ENCODE measurements around the gene ABI3. TPM values are rescaled to one million over a fixed set of nuclear protein-coding genes. Genes with fewer than 3 reads are reported as not detected.
A peak's percentile ranks its signal among the peaks of the same experiment; 100 is the strongest.

The ABI3 gene
- total RNA-seq, 2 experiments from 2014 or later, result 86.4 to 86.7 TPM

GRCh38 chr17:49187301-49187700 is 23.2 kb upstream of the ABI3 start:
- peaks cover 16% of the 10 kb centered on the region for H3K9me3 Mint-ChIP-seq
- H3K4me1 Mint-ChIP-seq, result peaks cover 13% of the 10 kb centered on the region

GRCh38 chr17:49190932-49191331 is 19.6 kb upstream of the ABI3 start:
- H3K4me3 Mint-ChIP-seq, result peak overlapping the region; percentile 60
- peaks cover 4% of the 10 kb centered on the region for H3K36me3 Mint-ChIP-seq
- peaks cover 1% of the 10 kb centered on the region for H3K27me3 Mint-ChIP-seq
- H3K9me3 Mint-ChIP-seq, result peaks cover 4% of the 10 kb centered on the region
- no peak for ATAC-seq (ENCODE audit: low read depth)
- POLR2A ChIA-PET, result interaction anchor here (1.5 to 6.1 kb wide), 7 partner anchors 16 to 35 kb away, joined by 4 to 120 read pairs (median 28); partner anchors contain the start of genes ABI3 and GNGT2
- peaks cover 29% of the 10 kb centered on the region for H3K4me1 Mint-ChIP-seq
- H3K27ac Mint-ChIP-seq, result peak overlapping the region; percentile 42
- DNase-seq, result no peak

More at GRCh38 chr17:49187301-49187700, 23.2 kb upstream of the ABI3 start:
- Mint-ChIP-seq H3K27me3 (peaks cover 4% of the 10 kb centered on the region), H3K4me3 (no peak overlapping the region), H3K36me3 (peaks cover 15% of the 10 kb centered on the region), H3K27ac (no peak overlapping the region)
- POLR2A ChIA-PET, result no interaction called here
- DNase-seq, result no peak
- no peak for ATAC-seq (ENCODE audit: low read depth)

- Mint-ChIP-seq H3K4me3 (peak overlapping the region; percentile 91), H3K27ac (peak overlapping the region; percentile 100), H3K27me3 (peaks cover 1% of the 10 kb centered on the region), H3K4me1 (peaks cover 31% of the 10 kb centered on the region), H3K36me3 (no peaks in the 10 kb centered on the region), H3K9me3 (no peaks in the 10 kb centered on the region)
- POLR2A ChIA-PET, result interaction anchor here (0.8 to 6.1 kb wide), 9 partner anchors 11 to 37 kb away, joined by 3 to 120 read pairs (median 7); partner anchors contain the start of genes ABI3 and GNGT2
- peak; percentile 3 for ATAC-seq (ENCODE audit: low read depth)
- DNase-seq, result no peak
These were observed 19.0 kb upstream of the ABI3 start for GRCh38 chr17:49191409-49191916.

GRCh38 chr17:49191917-49192741 is 18.4 kb upstream of the ABI3 start:
- Mint-ChIP-seq H3K9me3 (no peaks in the 10 kb centered on the region), H3K4me1 (peaks cover 34% of the 10 kb centered on the region), H3K27me3 (peaks cover 1% of the 10 kb centered on the region), H3K36me3 (no peaks in the 10 kb centered on the region), H3K4me3 (peak overlapping the region; percentile 91), H3K27ac (peak overlapping the region; percentile 100)
- ATAC-seq (ENCODE audit: low read depth) (peak; percentile 50), DNase-seq (peak; percentile 96)
- POLR2A ChIA-PET, result interaction anchor here (0.6 to 6.1 kb wide), 14 partner anchors 10 to 1245 kb away, joined by 3 to 120 read pairs (median 6); partner anchors contain the start of genes ABI3, GNGT2 and UBE2Z

GRCh38 chr17:49193513-49194296 is 16.8 kb upstream of the ABI3 start:
- POLR2A ChIA-PET, result interaction anchor here (0.7 to 6.1 kb wide), 8 partner anchors 11 to 37 kb away, joined by 4 to 120 read pairs (median 18); partner anchors contain the start of genes ABI3, GNGT2 and PHOSPHO1
- Mint-ChIP-seq H3K9me3 (no peaks in the 10 kb centered on the region), H3K27me3 (peaks cover 1% of the 10 kb centered on the region), H3K27ac (peak overlapping the region; percentile 100), H3K36me3 (no peaks in the 10 kb centered on the region), H3K4me3 (peak overlapping the region; percentile 91), H3K4me1 (peaks cover 34% of the 10 kb centered on the region)
- ATAC-seq (ENCODE audit: low read depth) (no peak), DNase-seq (no peak)

- no peaks in the 10 kb centered on the region for H3K36me3 Mint-ChIP-seq
- POLR2A ChIA-PET, result interaction anchor here (3.8 to 6.1 kb wide), 3 partner anchors 17 to 28 kb away, joined by 28 to 120 read pairs (median 86); partner anchors contain the start of genes ABI3 and GNGT2
- peaks cover 34% of the 10 kb centered on the region for H3K4me1 Mint-ChIP-seq
- H3K9me3 Mint-ChIP-seq, result no peaks in the 10 kb centered on the region
- DNase-seq, result no peak
- H3K27ac Mint-ChIP-seq, result peak overlapping the region; percentile 18
- no peak for ATAC-seq (ENCODE audit: low read depth)
- peak overlapping the region; percentile 91 for H3K4me3 Mint-ChIP-seq
- H3K27me3 Mint-ChIP-seq, result peaks cover 1% of the 10 kb centered on the region
These were observed 16.3 kb upstream of the ABI3 start for GRCh38 chr17:49194297-49194607.

GRCh38 chr17:49195751-49196150 is 14.8 kb upstream of the ABI3 start:
- H3K9me3 Mint-ChIP-seq, result no peaks in the 10 kb centered on the region
- H3K4me1 Mint-ChIP-seq, result peaks cover 35% of the 10 kb centered on the region
- H3K27ac Mint-ChIP-seq, result no peak overlapping the region
- H3K27me3 Mint-ChIP-seq, result no peaks in the 10 kb centered on the region
- peak overlapping the region; percentile 3 for H3K4me3 Mint-ChIP-seq
- H3K36me3 Mint-ChIP-seq, result no peaks in the 10 kb centered on the region
- DNase-seq, result no peak
- POLR2A ChIA-PET, result interaction anchor here (1.1 to 6.1 kb wide), 3 partner anchors 11 to 21 kb away, joined by 3 to 120 read pairs (median 86); partner anchors contain the start of genes ABI3 and GNGT2
- no peak for ATAC-seq (ENCODE audit: low read depth)

- no peak overlapping the region for H3K27ac Mint-ChIP-seq
These were observed 14.0 kb upstream of the ABI3 start for GRCh38 chr17:49196520-49196919.

GRCh38 chr17:49197346-49197998 is 13.0 kb upstream of the ABI3 start:
- DNase-seq, result peak; percentile 9
- Mint-ChIP-seq H3K36me3 (peaks cover 8% of the 10 kb centered on the region), H3K27me3 (no peaks in the 10 kb centered on the region), H3K4me1 (peaks cover 29% of the 10 kb centered on the region), H3K4me3 (no peak overlapping the region), H3K27ac (no peak overlapping the region), H3K9me3 (no peaks in the 10 kb centered on the region)
- POLR2A ChIA-PET, result interaction anchor here (0.6 to 4.1 kb wide), 5 partner anchors 12 to 740 kb away, joined by 3 to 27 read pairs (median 4); partner anchors contain the start of genes ABI3 and GNGT2
- no peak for ATAC-seq (ENCODE audit: low read depth)

More at GRCh38 chr17:49196520-49196919, 14.0 kb upstream of the ABI3 start:
- Mint-ChIP-seq H3K4me1 (peaks cover 32% of the 10 kb centered on the region), H3K9me3 (no peaks in the 10 kb centered on the region), H3K27me3 (no peaks in the 10 kb centered on the region), H3K36me3 (no peaks in the 10 kb centered on the region), H3K4me3 (no peak overlapping the region)
- ATAC-seq (ENCODE audit: low read depth) (no peak), DNase-seq (no peak)
- POLR2A ChIA-PET, result interaction anchor here (1.1 kb wide), 1 partner anchor 10 kb away, joined by 3 read pairs; no protein-coding TSS in a partner anchor

GRCh38 chr17:49198211-49198610 is 12.3 kb upstream of the ABI3 start:
- Mint-ChIP-seq H3K27ac (no peak overlapping the region), H3K4me3 (no peak overlapping the region), H3K9me3 (no peaks in the 10 kb centered on the region), H3K4me1 (peaks cover 26% of the 10 kb centered on the region), H3K36me3 (peaks cover 14% of the 10 kb centered on the region), H3K27me3 (no peaks in the 10 kb centered on the region)
- DNase-seq, result no peak
- POLR2A ChIA-PET, result interaction anchor here (0.6 to 4.1 kb wide), 5 partner anchors 11 to 741 kb away, joined by 3 to 27 read pairs (median 4); partner anchors contain the start of genes ABI3 and GNGT2
- no peak for ATAC-seq (ENCODE audit: low read depth)

GRCh38 chr17:49200423-49201083 is 10.0 kb upstream of the ABI3 start:
- Mint-ChIP-seq H3K27me3 (no peaks in the 10 kb centered on the region), H3K4me1 (peaks cover 20% of the 10 kb centered on the region), H3K4me3 (no peak overlapping the region), H3K36me3 (peaks cover 30% of the 10 kb centered on the region), H3K9me3 (no peaks in the 10 kb centered on the region), H3K27ac (no peak overlapping the region)
- ATAC-seq (ENCODE audit: low read depth) (no peak), DNase-seq (no peak)
- POLR2A ChIA-PET, result interaction anchor here (0.9 to 4.1 kb wide), 5 partner anchors 9 to 27 kb away, joined by 3 to 27 read pairs (median 5); partner anchors contain the start of genes ABI3 and GNGT2

- Mint-ChIP-seq H3K36me3 (peaks cover 39% of the 10 kb centered on the region), H3K9me3 (no peaks in the 10 kb centered on the region), H3K27ac (no peak overlapping the region), H3K4me1 (peaks cover 16% of the 10 kb centered on the region), H3K4me3 (no peak overlapping the region), H3K27me3 (no peaks in the 10 kb centered on the region)
- ATAC-seq (ENCODE audit: low read depth) (no peak), DNase-seq (no peak)
- POLR2A ChIA-PET, result interaction anchor here (1.3 kb wide), 1 partner anchor 17 kb away, joined by 4 read pairs; no protein-coding TSS in a partner anchor
These were observed 9.0 kb upstream of the ABI3 start for GRCh38 chr17:49201481-49201927.
